ENCODE results near the gene LDLRAD3. TPM values are rescaled to one million over a fixed set of nuclear protein-coding genes. Genes with fewer than 3 reads are reported as not detected.

The LDLRAD3 gene
- polyA plus RNA-seq, 3 donors, result 7.3 to 14.1 (median 10.4) TPM

GRCh38 chr11:35978183-35978582 lies 34.3 kb downstream of the LDLRAD3 start:
- Histone ChIP-seq H2AFZ (ENCODE audit: insufficient read depth, low read depth, low read length, poor library complexity, severe bottlenecking) (no peak overlapping the region), H3K4me3 (replicated peaks in 1 of 3; ENCODE audit: low read depth in 2 of 3, low read length in 3 of 3) (no peak overlapping the region), H3K36me3 (replicated peaks in 1 of 2; ENCODE audit: control insufficient read depth in 1 of 2, insufficient read depth in 2 of 2, low read length in 2 of 2) (no peaks in the 10 kb centered on the region), H3K27ac (ENCODE audit: low read depth in 1 of 2, low read length in 2 of 2) (no peak overlapping the region), H3K27me3 (ENCODE audit: control insufficient read depth in 2 of 2, insufficient read depth in 2 of 2, low read length in 2 of 2) (no peaks in the 10 kb centered on the region), H3K4me1 (ENCODE audit: control insufficient read depth in 1 of 2, insufficient read depth in 2 of 2, low read length in 2 of 2) (peaks cover 4 to 6% of the 10 kb centered on the region in 2 donors), H3K9ac (ENCODE audit: insufficient read depth, low read length, poor library complexity, severe bottlenecking) (no peak overlapping the region), H4K20me1 (ENCODE audit: insufficient read depth, low read length) (peaks cover 21% of the 10 kb centered on the region), H3K9me3 (replicated peaks in 1 of 2; ENCODE audit: control insufficient read depth in 1 of 2, insufficient read depth in 1 of 2, low read length in 2 of 2) (peaks cover 0 to 7% of the 10 kb centered on the region in 2 donors), H3K4me2 (replicated peaks; ENCODE audit: extremely low read depth, low read length, poor library complexity, severe bottlenecking) (no peak overlapping the region), H3K79me2 (ENCODE audit: insufficient read depth, low read length) (no peaks in the 10 kb centered on the region)
- Mint-ChIP-seq H3K9me3 (peaks cover 4 to 12% (median 9%) of the 10 kb centered on the region in 7 donors), H3K4me3 (no peak overlapping the region), H3K36me3 (peaks cover 6 to 13% of the 10 kb centered on the region in 2 donors), H3K4me1 (peaks cover 18% of the 10 kb centered on the region), H3K27me3 (ENCODE audit: low read depth in 3 of 3) (peaks cover 0 to 2% (median 1%) of the 10 kb centered on the region in 3 donors), H3K27ac (no peak overlapping the region)
- WGBS (ENCODE audit: insufficient coverage), result 65% methylated on average over 6 of the region's 6 CpGs
- no peak for TF ChIP-seq CTCF (IDR thresholded peaks at IDR 0.05)
- intact Hi-C loops (cut with micrococcal nuclease), result no loop called here
- DNase-seq, result no peak

GRCh38 chr11:35978891-35979290 lies 35.0 kb downstream of the LDLRAD3 start:
- intact Hi-C loops (cut with micrococcal nuclease), result no loop called here
- H3K79me2 ChIP-seq (ENCODE audit: insufficient read depth, low read length), result no peaks in the 10 kb centered on the region
- H3K9me3 ChIP-seq (replicated peaks in 1 of 2; ENCODE audit: control insufficient read depth in 1 of 2, insufficient read depth in 1 of 2, low read length in 2 of 2), result peaks cover 0 to 7% of the 10 kb centered on the region in 2 donors
- no peak overlapping the region for H3K4me2 ChIP-seq (replicated peaks; ENCODE audit: extremely low read depth, low read length, poor library complexity, severe bottlenecking)
- no peaks in the 10 kb centered on the region for H3K27me3 ChIP-seq (ENCODE audit: control insufficient read depth in 2 of 2, insufficient read depth in 2 of 2, low read length in 2 of 2)
- H3K4me3 Mint-ChIP-seq, result no peak overlapping the region
- H2AFZ ChIP-seq (ENCODE audit: insufficient read depth, low read depth, low read length, poor library complexity, severe bottlenecking), result no peak overlapping the region
- H3K4me1 Mint-ChIP-seq, result peaks cover 18% of the 10 kb centered on the region
- H3K27ac ChIP-seq (ENCODE audit: low read depth in 1 of 2, low read length in 2 of 2), result no peak overlapping the region
- no peak overlapping the region for H3K27ac Mint-ChIP-seq
- H3K27me3 Mint-ChIP-seq (ENCODE audit: low read depth in 3 of 3), result peaks cover 0 to 2% (median 1%) of the 10 kb centered on the region in 3 donors
- 71% methylated on average over 2 of the region's 4 CpGs for WGBS (ENCODE audit: insufficient coverage)
- H3K9me3 Mint-ChIP-seq, result peaks cover 3 to 11% (median 7%) of the 10 kb centered on the region in 7 donors
- no peak overlapping the region for H3K4me3 ChIP-seq (replicated peaks in 1 of 3; ENCODE audit: low read depth in 2 of 3, low read length in 3 of 3)
- peaks cover 4 to 6% of the 10 kb centered on the region in 2 donors for H3K4me1 ChIP-seq (ENCODE audit: control insufficient read depth in 1 of 2, insufficient read depth in 2 of 2, low read length in 2 of 2)
- no peak for TF ChIP-seq CTCF (IDR thresholded peaks at IDR 0.05)
- H3K9ac ChIP-seq (ENCODE audit: insufficient read depth, low read length, poor library complexity, severe bottlenecking), result no peak overlapping the region
- peaks cover 21% of the 10 kb centered on the region for H4K20me1 ChIP-seq (ENCODE audit: insufficient read depth, low read length)
- no peak for DNase-seq
- H3K36me3 Mint-ChIP-seq, result peaks cover 6 to 13% of the 10 kb centered on the region in 2 donors
- no peaks in the 10 kb centered on the region for H3K36me3 ChIP-seq (replicated peaks in 1 of 2; ENCODE audit: control insufficient read depth in 1 of 2, insufficient read depth in 2 of 2, low read length in 2 of 2)
